DMS 273 (cell line): ENCODE data around the gene HPCAL1.

Experiments
- DNase-seq: peaks from one replicate; lab custom pipeline; 2025; ENCODE audit not compliant: unreplicated experiment; lab: John Stamatoyannopoulos, UW

HPCAL1 gene

GRCh38 chr2:10352972-10353371 lies 50.3 kb downstream of the HPCAL1 start:
- no peak for DNase-seq

GRCh38 chr2:10353931-10354330 lies 51.2 kb downstream of the HPCAL1 start:
- no peak for DNase-seq

GRCh38 chr2:10354399-10354798 lies 51.7 kb downstream of the HPCAL1 start:
- DNase-seq, result no peak

- DNase-seq, result peak; percentile 21
Observed at GRCh38 chr2:10355471-10356438, 53.1 kb downstream of the HPCAL1 start.

- DNase-seq, result peak; percentile 24
Observed at GRCh38 chr2:10356439-10356811, 53.7 kb downstream of the HPCAL1 start.

- no peak for DNase-seq
Observed at GRCh38 chr2:10357193-10358169, 54.8 kb downstream of the HPCAL1 start.

- DNase-seq, result no peak
Observed at GRCh38 chr2:10359246-10359645, 56.5 kb downstream of the HPCAL1 start.

GRCh38 chr2:10359731-10360329 lies 57.1 kb downstream of the HPCAL1 start:
- DNase-seq, result no peak

- no peak for DNase-seq
Observed at GRCh38 chr2:10360460-10360849, 57.8 kb downstream of the HPCAL1 start.

- peak; percentile 41 for DNase-seq
Observed at GRCh38 chr2:10360850-10361588, 58.3 kb downstream of the HPCAL1 start.

- no peak for DNase-seq
Observed at GRCh38 chr2:10362096-10362897, 59.6 kb downstream of the HPCAL1 start.

- no peak for DNase-seq
Observed at GRCh38 chr2:10362898-10363454, 60.3 kb downstream of the HPCAL1 start.

GRCh38 chr2:10363861-10364610 lies 61.3 kb downstream of the HPCAL1 start:
- no peak for DNase-seq

GRCh38 chr2:10365412-10365811 lies 62.7 kb downstream of the HPCAL1 start:
- DNase-seq, result no peak

- peak; percentile 73 for DNase-seq
Observed at GRCh38 chr2:10366601-10367270, 64.0 kb downstream of the HPCAL1 start.

- DNase-seq, result no peak
Observed at GRCh38 chr2:10367472-10368439, 65.1 kb downstream of the HPCAL1 start.
